A673 (cell line): ENCODE measurements around the gene PLCB4. TPM values are rescaled to one million over a fixed set of nuclear protein-coding genes. Genes with fewer than 3 reads are reported as not detected.

Experiments
- BruUV-seq: library from RNA; stranded (reverse); fragments of 400-500 nt; replicated peaks from 2 replicates; lab custom pipeline; 2021; lab: Mats Ljungman, UMichigan
- CTCF ChIA-PET: fragments of 300-600 bp; sonication (Branson Sonifier 250); formaldehyde crosslinking; loops from one replicate; lab custom pipeline; 2022; ENCODE audit warnings: antibody characterized with exemption; lab: Charles Lee
- POLR2A ChIA-PET: fragments of 300-600 bp; sonication (Branson Sonifier 250); formaldehyde crosslinking; loops from one replicate; lab custom pipeline; 2022; ENCODE audit warnings: antibody characterized with exemption; ENCODE audit not compliant: low non-redundant PET; lab: Charles Lee
- DNase-seq: peaks from one replicate; pipeline ENCODE4 v3.0.0-alpha.2; 2015; ENCODE audit warnings: low spot score
- H3K27ac ChIP-seq: fragments of 200-600 bp; sonication (generic); 2 replicates; pipeline ENCODE4 v1.5.1; 2016; ENCODE audit warnings: mixed run types, low read depth, mild to moderate bottlenecking, mixed read lengths, antibody characterized with exemption, low read length; ENCODE audit not compliant: poor library complexity, severe bottlenecking
- H3K27me3 ChIP-seq: fragments of 200-600 bp; sonication (generic); replicated peaks from 2 replicates; pipeline ENCODE4 v1.6.1; 2017; ENCODE audit warnings: mixed run types, low read depth, mild to moderate bottlenecking, mixed read lengths, antibody characterized with exemption, low read length; ENCODE audit not compliant: insufficient read depth, poor library complexity
- H3K36me3 ChIP-seq: fragments of 200-600 bp; sonication (generic); 2 replicates; pipeline ENCODE4 v1.6.1; 2016; ENCODE audit warnings: mixed run types, mild to moderate bottlenecking, mixed read lengths, antibody characterized with exemption, low read length; ENCODE audit not compliant: insufficient read depth, poor library complexity, severe bottlenecking
- H3K4me1 ChIP-seq: fragments of 200-600 bp; sonication (generic); 2 replicates; pipeline ENCODE4 v1.6.1; 2017; ENCODE audit warnings: mixed run types, mild to moderate bottlenecking, mixed read lengths, antibody characterized with exemption, low read length; ENCODE audit not compliant: insufficient read depth, poor library complexity, severe bottlenecking
- H3K4me3 ChIP-seq: fragments of 200-600 bp; sonication (generic); 2 replicates; pipeline ENCODE4 v1.5.1; 2016; ENCODE audit warnings: low read depth, mixed run types, mild to moderate bottlenecking, mixed read lengths, low read length; ENCODE audit not compliant: poor library complexity, severe bottlenecking
- H3K9me3 ChIP-seq: fragments of 200-600 bp; sonication (generic); 2 replicates; pipeline ENCODE4 v1.6.1; 2016; ENCODE audit warnings: mixed run types, low read depth, mild to moderate bottlenecking, mixed read lengths, antibody characterized with exemption, low read length; ENCODE audit not compliant: poor library complexity, severe bottlenecking
- CTCF ChIP-seq: fragments of 300-800, 200-600 bp; sonication (generic); conservative IDR thresholded peaks from 2 replicates; pipeline ENCODE4 v1.5.1; 2017; ENCODE audit warnings: low read depth, mild to moderate bottlenecking, antibody characterized with exemption, low read length, moderate library complexity, mixed read lengths
- EZH2 ChIP-seq: fragments of 200-600 bp; sonication (generic); IDR thresholded peaks from 2 replicates; pipeline ENCODE4 v1.6.1; 2017; ENCODE audit warnings: borderline replicate concordance, low read depth, mild to moderate bottlenecking, mixed read lengths, antibody characterized with exemption, low read length; ENCODE audit not compliant: poor library complexity, severe bottlenecking
- intact Hi-C: fragments of 100-400 bp; cut with micrococcal nuclease; formaldehyde crosslinking; loops from one replicate; pipeline ENCODE4 v1.10.0; 2022; ENCODE audit not compliant: unreplicated experiment
- total RNA-seq: library from RNA; stranded (reverse); gene quantifications from 2 replicates; pipeline ENCODE4 v1.2.3, GENCODE V29; 2021

The PLCB4 gene
- total RNA-seq, 1 experiment from 2014 or later: 6.2 TPM

DNA sequence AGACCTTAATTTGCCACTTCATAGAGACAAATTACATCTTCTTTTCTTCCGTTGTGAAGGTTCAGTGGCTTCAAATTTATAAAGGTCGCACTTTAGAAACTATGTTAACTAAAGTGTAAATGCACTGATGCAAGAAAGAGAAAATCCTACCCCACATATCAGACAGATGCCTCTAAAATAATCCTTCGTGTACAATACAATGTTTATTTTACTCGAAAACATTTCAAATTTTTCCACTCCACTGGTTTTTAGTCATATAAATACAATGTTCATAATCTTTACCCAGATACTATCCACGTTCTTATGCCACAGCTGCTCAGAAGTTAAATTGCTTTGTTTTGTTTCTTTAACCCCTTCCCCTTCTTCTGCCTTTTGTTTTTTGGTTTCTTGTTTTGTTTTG lies 305.2 kb downstream of the PLCB4 start:
- no peak for TF ChIP-seq EZH2
- no peak for TF ChIP-seq CTCF
- Histone ChIP-seq H3K27me3 (no peaks in the 10 kb centered on the region), H3K4me3 (no peak overlapping the region), H3K9me3 (no peaks in the 10 kb centered on the region), H3K27ac (no peak overlapping the region), H3K36me3 (no peaks in the 10 kb centered on the region), H3K4me1 (no peaks in the 10 kb centered on the region)
- BruUV-seq: no TSS peak
- POLR2A ChIA-PET: no interaction called here
- no peak for DNase-seq
- intact Hi-C loops: no loop called here
- CTCF ChIA-PET: no interaction called here

- Histone ChIP-seq H3K9me3 (no peaks in the 10 kb centered on the region), H3K4me1 (no peaks in the 10 kb centered on the region), H3K4me3 (no peak overlapping the region), H3K36me3 (no peaks in the 10 kb centered on the region), H3K27me3 (no peaks in the 10 kb centered on the region), H3K27ac (no peak overlapping the region)
- BruUV-seq: no TSS peak
- intact Hi-C loops: no loop called here
- ChIA-PET CTCF (no interaction called here), POLR2A (no interaction called here)
- TF ChIP-seq CTCF (no peak), EZH2 (no peak)
- no peak for DNase-seq
These were observed 305.6 kb downstream of the PLCB4 start for GRCh38 chr20:9374480-9374879.

GRCh38 chr20:9375221-9375681 lies 306.4 kb downstream of the PLCB4 start:
- H3K9me3 ChIP-seq: no peaks in the 10 kb centered on the region
- ChIA-PET CTCF (no interaction called here), POLR2A (no interaction called here)
- no peak for DNase-seq
- TF ChIP-seq CTCF (no peak), EZH2 (no peak)
- intact Hi-C loops: no loop called here
- no peaks in the 10 kb centered on the region for H3K27me3 ChIP-seq
- no peaks in the 10 kb centered on the region for H3K36me3 ChIP-seq
- no TSS peak for BruUV-seq
- H3K4me1 ChIP-seq: no peaks in the 10 kb centered on the region
- H3K27ac ChIP-seq: no peak overlapping the region
- H3K4me3 ChIP-seq: no peak overlapping the region
